Measurements from ENCODE around the gene IL9.

Gene IL9

DNA sequence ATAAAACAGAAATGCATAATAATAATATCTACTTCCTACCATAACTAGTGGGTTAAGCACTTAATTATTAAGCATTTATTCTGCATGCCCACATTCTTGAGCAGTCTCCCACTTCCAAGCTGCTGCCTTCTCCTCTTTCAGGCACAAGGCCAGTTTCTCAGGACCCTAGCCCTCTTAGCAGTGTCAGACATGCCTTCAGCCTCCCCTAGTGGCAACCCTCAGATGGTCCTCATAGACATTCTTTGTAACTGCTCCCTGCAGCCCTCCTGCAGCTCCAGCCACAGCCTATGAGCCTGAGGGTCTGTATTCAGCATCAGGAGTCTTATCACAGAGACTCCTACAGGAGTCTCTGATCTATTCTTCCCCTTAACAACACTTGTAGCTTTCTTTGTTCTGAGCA lies 3.9 kb downstream of the IL9 start:
- no peak for DNase-seq (ENCODE audit: low read depth in 1 of 2, low spot score in 1 of 2)

DNA sequence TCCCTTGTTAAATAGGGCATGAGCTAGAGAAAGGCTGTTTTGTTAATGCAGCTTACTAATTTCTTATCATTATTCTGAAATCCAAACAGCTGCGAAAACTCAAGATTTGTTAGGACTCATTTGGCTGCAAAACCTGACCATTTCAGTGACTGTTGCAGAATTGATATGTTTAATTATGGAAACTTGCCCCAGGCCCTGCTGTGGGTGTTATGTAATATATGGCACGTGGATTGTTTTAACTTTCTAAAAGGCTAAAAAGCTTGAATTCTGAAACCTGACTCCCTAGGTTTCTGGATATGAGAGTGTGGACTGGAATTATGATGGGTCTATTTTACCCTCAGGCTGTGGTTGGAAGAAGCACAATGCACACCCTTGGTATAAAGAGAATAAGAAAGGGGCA lies 4.4 kb downstream of the IL9 start:
- no peak for DNase-seq (ENCODE audit: low read depth in 1 of 2, low spot score in 1 of 2)

DNA sequence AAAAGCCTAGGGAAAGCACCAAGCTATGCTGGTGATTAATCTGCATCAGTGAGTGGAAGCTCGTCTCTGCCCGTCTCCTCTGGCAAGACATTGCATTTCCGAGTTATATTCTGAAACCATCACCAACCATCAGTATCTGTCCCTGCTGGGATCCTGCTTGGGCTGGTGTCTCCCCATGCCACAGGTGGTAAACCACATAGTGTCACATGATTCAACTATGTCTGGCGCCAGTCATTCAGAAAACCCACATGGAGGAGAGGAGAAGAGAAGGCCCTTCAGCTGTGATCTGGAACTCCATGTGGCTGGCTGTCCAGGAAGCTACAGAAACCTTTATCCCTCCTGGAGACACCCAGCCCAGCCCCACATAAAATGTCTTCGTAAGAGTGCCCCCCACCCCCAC lies 4.8 kb downstream of the IL9 start:
- peak in 1 of 2 donors; percentile 11 for DNase-seq (ENCODE audit: low read depth in 1 of 2, low spot score in 1 of 2)

DNA sequence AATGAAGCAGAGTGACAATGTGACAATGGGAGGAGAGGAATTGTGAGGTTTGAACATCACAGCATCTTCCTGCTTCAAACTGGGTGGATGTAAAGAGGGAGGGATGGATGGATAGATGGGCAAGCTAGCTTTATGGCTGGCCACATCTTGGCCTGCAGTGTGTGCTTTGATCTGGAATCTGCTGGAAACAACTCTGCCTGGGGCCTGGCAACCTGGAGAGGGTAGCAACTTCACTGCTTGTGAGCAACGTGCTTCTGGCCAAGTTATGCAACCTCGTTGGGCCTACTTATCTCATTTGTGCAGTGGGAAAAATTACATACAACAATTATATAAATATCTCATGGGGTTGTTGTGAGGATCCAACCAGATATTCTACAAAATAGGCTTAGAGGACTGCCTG lies 5.3 kb downstream of the IL9 start:
- no peak for DNase-seq (ENCODE audit: low read depth in 1 of 2, low spot score in 1 of 2)

DNA sequence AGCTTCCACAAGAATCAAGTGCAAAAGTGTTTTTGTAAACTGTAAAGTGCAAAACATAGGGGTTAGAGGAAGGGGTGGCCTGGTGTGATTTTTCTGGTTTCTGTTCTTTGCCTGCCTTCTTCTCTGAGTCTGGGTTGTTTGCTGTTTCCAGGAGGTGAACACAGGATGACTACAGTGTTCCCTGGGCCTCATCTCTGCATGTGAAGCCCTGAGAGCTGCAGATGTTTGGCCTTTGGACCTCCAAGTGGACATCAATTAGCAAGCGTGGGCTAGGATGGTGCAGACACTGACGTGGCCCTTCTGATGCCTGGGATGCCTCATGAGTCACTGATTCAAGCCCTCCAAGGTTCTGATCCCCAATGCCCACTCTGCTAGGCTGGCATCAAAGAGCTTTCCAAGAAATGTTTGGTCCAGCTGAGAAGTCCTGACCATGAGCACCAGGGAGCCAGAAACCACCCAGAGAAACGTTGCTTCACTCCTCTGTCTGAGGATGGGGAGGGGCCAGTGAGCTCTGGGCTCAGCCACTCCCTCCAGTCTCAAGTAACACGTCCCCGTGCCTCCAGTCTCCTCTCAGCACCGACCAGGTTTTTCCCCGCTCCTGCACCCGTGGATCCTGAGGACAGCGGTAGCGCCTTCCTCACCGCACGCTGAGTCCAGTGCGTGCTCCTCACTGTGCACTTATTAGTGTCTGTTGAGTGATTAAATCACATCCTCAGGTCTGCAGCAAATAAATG lies 7.6 kb downstream of the IL9 start:
- no peak for DNase-seq (ENCODE audit: low read depth in 1 of 2, low spot score in 1 of 2)

DNA sequence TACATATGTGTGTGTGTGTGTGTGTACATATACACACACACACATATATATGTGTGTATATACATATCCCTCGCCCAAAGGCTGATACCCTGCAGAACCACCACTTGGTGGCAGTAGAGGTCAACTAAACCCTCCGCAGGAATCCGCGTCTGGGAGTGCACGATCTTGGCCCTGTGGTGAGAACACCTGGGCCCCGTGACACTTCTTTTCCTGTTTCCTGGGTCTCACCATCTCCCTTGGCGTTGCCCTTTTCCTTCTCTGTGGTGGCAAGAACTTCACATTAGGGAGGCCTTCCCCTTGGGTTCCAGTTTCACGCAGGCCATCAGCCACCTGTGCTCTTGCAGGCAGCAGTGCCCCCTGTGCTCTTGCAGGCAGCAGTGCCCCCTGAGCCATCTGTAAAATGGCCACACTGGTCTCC lies 8.2 kb downstream of the IL9 start:
- DNase-seq (ENCODE audit: low read depth in 1 of 2, low spot score in 1 of 2): peak; percentile 24 to 53

DNA sequence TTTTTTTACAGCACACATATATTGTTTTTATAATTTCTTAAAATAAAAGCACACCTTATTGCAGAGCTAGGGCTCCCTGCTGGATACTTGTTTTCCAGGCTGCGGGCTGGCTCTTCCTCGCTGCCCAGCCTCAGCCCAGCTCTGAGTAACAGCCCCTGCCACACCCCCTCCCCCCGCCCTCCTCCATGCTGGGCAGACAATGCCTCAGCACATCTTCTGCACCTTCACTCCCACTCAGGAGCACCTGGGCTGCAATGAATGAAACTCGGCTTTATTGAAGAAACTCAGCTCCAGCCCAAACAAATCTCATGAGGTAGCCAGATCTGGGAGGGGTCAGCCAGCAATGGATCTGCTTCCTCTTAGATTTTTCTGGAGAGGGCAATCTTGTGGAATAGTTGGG lies 9.5 kb downstream of the IL9 start:
- no peak for DNase-seq (ENCODE audit: low read depth in 1 of 2, low spot score in 1 of 2)

DNA sequence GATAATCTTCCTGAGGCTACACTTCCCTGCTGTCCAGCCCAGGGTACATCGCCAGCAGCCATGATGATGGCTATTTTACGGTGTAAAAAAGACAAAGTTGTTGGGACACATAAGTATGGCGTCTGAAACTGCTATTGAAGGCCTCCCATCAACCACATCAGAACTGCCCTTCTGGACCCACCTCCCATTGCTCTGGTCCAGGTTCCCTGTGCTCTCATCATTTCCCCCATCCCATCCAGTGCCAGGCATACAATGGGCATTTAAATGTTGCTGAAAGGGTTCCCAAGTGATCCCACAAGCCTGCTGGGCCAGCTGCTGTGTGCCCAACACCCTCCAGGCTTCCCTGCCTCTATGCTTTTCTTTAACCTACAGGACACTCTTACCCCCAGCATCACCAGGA lies 10.6 kb downstream of the IL9 start:
- DNase-seq (ENCODE audit: low read depth in 1 of 2, low spot score in 1 of 2): no peak

DNA sequence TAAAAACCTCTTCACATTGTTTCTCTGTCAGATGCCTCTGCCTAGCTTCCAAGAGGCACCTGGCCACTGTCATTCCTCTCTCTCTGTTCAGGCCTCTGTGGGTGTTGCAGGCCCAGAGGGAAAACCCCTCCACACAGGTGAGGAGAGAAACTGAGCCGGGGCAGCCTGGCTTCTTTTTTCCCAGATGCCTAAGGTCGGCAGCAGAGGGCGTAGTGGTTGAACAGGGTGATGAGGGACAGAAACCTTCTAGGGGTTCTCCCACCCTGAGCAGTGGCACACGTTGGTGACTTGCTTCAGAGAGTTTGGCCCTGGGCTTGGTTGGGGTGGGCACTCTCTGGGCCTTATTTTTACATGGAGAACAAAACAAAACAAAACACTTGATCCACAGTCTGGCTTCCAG lies 12.2 kb downstream of the IL9 start:
- DNase-seq (ENCODE audit: low read depth in 1 of 2, low spot score in 1 of 2): no peak

DNA sequence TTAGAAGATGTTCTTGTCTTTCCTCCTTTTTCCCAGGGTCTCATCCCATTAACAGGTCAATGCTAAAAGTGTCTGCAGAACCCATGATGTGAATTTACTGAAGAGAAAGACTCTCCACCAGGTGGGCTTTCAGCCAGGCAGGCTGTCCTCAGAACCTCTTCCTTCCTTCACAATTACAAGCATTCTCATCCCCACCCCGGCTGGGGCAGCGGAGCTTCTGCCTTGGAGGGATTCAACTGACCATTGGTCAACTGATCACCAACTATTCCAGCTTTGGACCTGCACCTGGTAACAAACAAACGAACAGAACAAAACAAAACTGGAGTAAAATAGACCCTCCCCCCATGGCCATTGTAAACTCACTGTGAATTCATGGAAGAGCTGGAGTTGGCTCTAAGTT lies 12.6 kb downstream of the IL9 start:
- no peak for DNase-seq (ENCODE audit: low read depth in 1 of 2, low spot score in 1 of 2)

DNA sequence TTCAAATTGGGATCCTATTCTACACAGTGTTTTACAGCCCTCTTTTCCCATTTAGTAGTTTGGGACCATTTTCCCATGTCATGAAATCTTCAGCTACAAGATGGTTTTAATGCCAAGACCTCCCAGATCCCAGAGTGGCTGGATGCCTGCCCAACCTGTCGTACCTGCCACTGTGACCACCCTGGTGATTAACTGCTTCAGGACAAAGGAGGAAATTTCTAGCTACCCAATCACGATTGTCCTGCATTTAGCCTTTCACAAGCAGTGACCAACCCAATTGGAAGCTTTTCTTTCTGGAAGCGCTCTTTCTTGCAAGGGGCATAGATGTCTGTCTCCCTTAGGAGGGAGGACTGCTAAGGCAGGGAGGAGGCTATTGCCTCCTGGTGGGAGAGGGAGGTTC lies 13.8 kb downstream of the IL9 start:
- no peak for DNase-seq (ENCODE audit: low read depth in 1 of 2, low spot score in 1 of 2)

DNA sequence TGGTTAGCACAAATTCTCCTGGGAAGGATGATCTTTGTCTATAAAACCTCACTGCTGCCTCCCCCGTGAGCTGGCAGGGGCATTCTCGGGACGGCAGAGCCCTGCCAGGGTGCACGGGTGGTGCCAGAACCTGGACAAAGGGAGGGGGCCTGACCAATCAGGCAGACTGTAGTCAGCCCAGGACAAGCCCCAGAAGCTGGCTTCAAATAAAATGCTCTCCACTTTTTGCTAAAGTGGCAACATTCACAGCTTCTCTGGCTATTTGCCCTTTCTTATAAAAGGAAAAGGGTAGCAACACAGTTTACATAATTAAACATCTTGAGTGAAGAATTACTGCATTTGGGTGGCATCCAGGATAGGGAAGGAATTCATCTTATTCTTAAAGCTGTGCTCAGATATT lies 14.4 kb downstream of the IL9 start:
- no peak for DNase-seq (ENCODE audit: low read depth in 1 of 2, low spot score in 1 of 2)

DNA sequence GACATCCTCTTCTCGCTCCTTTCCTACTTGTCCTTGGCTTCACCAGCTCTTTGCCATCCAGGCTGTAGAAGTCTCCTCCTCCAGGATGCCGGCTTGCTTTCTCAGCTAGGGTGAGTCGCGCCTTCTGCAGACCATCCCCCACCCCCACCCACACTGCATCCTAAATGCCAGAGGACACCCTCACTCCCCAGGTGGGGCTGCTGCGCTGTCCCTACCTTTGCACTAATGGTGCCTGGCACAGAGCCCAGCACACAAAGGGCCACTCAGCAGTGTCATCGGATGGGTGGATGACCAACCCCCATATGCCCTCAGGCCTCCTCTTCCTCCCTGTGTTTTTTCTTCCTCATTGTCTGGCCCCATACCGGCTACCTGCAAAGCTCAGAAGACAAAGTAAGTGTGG lies 14.8 kb downstream of the IL9 start:
- DNase-seq (ENCODE audit: low read depth in 1 of 2, low spot score in 1 of 2): no peak

DNA sequence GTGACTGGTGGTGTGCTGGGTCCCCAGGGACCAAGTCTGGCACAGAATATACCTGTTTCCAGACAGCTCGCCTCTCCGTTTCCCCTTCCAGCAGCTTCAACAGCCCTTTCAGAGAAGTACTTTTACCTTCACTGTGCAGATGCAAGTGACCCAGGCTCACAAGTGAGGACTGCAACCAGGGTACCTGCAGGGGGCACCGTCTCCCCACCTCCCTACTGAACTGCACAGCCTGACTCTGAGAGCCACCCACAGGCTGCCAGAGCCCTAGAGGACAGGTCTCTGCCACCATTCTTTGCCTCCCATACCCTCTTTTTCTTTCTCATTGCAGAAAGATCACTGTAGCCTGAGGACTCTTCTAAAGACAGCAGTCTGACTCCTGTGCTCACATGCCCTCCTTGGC lies 15.4 kb downstream of the IL9 start:
- no peak for DNase-seq (ENCODE audit: low read depth in 1 of 2, low spot score in 1 of 2)

DNA sequence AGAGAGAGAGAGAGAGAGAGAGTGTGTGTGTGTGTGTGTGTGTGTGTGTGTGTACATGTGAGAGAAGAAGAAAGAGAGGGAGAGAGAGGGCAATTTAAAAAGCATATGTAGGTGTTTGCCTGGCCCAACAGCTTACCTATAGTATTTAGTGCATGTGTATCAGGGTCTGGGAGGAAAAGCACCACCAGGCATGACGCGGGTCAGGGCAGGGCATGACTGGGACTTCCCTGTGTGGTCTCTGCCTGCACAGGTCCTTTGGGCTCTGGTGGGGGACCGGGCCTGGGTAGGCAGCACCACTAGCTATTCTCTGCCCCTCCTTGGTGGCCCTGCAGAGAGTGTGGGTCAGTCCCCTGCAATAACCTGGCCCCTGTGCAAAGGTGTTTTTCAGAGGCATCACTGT lies 16.1 kb downstream of the IL9 start:
- no peak for DNase-seq (ENCODE audit: low read depth in 1 of 2, low spot score in 1 of 2)

DNA sequence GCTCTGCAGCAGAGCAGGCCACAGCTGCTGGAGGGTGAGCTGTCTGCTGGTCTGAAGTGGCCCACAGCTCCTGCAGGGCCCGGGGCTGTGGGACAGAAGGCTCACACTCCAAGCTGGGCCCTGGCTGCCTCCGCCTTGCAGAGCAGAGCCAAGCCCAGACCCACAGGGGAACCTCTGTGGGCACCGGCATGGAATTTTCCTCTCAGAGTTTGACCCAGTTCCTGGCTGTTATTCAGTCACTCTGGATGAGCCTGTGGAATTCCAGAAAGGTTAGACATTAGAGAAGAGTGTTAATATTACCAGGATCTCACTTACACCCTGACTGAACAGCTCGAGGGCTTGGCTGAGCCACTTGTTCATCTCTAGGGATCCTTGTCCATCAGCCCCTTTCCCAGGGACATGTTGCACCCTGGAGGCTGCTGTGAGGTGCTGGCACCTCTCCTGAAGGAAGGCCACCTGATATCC lies 17.5 kb downstream of the IL9 start:
- DNase-seq (ENCODE audit: low read depth in 1 of 2, low spot score in 1 of 2): no peak

DNA sequence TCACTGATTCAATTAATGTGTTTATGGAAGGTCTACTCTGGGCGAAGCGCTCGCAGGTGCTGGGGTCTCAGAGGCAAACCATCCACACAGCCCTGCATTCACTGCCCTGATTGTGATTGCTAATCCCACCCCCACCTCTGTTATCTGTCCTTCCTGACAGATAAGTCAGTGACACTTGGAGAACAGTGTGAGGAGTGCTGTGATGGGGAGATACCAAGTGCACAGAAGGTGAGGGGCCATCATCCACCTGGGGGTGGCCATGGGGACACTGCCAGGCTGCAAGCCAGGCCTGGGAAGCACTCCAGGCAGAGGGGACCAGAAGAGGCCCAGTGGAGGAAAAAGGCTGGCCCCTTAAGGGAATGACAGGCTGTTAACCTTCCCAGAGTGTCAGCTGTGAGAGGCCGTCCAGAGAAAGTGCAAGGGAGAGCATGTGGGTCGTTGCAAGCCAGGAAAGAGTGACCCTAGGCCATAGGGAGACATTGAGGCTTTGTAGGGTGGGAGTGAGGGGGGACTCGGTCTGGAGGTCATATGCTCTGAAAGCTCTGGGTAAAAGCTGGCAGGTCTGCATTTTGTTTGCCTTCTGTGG lies 18.0 kb downstream of the IL9 start:
- DNase-seq (ENCODE audit: low read depth in 1 of 2, low spot score in 1 of 2): no peak

DNA sequence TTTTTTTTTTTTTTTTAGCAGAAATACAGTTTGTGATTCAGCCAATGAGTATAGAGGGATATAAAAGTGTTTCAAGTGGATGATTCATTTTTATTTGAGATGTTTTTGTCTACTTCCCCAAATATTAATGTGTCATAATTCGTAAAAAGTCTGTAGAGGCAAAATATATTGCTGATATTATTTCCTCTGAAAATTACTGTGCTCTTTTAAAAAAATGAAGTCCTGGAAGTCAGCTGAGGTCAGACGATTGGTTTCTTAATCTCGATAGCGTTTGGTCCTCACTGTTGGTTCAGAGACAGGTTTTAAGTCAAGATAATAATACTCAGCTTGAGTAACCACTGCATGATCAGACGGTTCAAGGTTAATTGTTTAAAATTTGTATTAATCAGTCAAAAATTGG lies 19.5 kb downstream of the IL9 start:
- DNase-seq (ENCODE audit: low read depth in 1 of 2, low spot score in 1 of 2): no peak

DNA sequence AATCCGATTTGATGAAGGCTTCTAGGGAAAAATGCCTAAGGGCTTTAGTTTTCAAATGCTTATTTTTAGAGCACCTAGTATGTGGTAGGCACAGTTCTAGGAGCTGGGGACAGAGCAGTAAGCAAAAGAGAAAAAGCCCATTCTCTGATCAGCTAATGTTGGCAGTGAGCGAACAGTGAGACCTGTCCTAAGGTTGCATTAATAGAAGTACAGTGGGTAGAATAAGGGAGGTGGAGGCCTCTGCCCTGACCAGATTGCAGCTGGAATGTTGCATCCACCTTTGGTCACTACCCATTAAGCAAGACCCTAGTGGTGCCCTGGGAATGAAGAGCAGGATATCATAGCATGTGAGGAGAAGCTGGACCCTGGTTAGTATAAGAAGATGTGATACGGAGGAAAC lies 20.1 kb downstream of the IL9 start:
- DNase-seq (ENCODE audit: low read depth in 1 of 2, low spot score in 1 of 2): no peak

DNA sequence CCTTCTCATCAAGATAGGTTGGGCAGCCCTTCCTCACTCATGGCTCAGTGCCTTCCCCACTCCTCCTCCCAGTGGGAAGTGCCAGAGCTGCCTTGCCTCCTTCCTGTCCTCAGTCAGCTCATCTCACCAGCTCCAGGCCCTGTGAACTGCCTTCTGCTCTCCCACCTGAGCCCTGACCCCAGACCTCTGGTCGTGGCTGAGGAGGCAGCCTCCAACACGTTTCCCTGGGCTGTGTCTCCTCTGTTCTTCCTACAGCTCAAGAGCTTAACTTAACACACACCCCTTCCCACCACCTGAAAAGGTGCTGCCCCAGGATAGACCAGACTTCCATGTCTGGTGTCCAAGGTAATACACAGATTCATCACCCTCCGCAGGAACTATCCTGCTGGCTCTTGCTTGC lies 21.2 kb downstream of the IL9 start:
- DNase-seq (ENCODE audit: low read depth in 1 of 2, low spot score in 1 of 2): no peak

DNA sequence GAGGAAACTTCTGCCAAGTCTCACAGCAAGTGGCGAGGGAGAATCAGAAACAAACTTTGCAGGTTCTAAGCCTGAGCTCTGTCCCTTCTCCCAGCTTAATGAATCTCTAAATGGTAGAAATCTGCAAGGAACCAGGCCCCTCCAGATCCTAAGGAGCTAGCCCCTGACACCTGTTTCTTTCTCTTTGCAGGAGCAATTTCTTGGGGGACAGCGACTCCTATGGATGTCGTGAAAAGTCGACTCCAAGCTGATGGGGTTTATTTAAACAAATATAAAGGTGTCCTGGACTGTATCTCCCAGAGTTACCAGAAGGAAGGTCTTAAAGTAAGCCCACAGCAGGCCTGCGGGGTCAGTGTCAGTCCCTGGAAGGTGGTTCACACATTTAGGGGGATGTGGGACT lies 21.8 kb downstream of the IL9 start:
- no peak for DNase-seq (ENCODE audit: low read depth in 1 of 2, low spot score in 1 of 2)

DNA sequence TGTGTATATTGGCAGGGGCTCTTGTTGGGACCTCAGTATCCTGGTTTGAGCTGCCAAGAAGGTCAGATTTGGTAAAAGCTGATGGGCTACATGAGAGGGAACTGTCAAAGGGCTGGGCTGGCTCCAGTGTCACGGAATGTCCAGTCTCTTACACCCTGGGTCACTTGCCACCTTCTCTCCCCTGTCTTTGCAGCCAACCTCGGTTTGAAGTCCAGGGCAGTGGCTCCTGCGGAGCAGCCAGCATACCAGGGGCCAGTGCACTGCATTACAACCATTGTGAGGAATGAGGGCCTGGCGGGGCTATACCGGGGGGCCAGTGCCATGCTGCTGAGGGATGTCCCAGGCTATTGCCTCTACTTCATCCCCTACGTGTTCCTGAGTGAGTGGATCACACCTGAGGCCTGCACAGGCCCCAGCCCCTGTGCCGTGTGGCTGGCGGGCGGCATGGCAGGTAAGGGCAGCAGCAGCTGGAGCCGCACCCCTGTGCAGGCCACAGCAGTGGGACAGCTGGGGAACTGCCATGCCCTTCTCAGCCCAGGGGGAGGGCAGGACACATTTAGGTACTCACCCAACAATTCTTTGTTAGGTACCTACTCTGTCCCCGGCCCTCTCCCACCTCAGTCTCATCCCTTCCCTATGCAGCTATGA lies 24.2 kb downstream of the IL9 start:
- no peak for DNase-seq (ENCODE audit: low read depth in 1 of 2, low spot score in 1 of 2)

DNA sequence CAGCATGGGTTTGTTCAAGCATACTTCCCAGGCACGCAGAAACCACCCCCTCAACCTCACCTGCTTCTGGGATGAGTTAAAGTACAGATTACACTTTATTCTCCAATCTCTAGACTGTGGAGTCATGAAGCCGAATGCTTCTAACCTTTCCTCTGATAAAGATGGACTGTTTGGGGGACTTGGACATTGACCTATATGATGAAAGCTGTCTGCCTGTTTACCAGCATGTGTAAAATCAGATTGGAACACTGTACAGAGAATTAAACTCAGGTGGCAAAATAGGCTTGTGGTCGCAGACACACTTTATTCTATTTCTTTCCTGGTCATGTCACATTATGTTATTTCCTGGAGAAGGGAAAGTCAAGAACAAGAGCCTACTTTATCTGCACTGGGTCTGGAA lies 25.7 kb downstream of the IL9 start:
- no peak for DNase-seq (ENCODE audit: low read depth in 1 of 2, low spot score in 1 of 2)

Data from activated CD4-positive, alpha-beta T cell treated with anti-CD3 and anti-CD28 coated beads, Interleukin-2, amount 50 U/mL, for 24 hours (primary cell).